H1 (cell line): ENCODE data around the gene BTC. TPM values are rescaled to one million over a fixed set of nuclear protein-coding genes. Genes with fewer than 3 reads are reported as not detected.

Experiments
- KDM5A ChIP-seq: fragments of 200-600 bp; IDR thresholded peaks from 2 replicates; pipeline ENCODE4 v1.7.1; 2012; ENCODE audit warnings: mild to moderate bottlenecking, low read length, inconsistent platforms, mixed read lengths
- POLR2AphosphoS5 ChIP-seq: IDR thresholded peaks from 2 replicates; pipeline ENCODE4 v1.6.1; 2011; ENCODE audit warnings: low read depth, low read length
- SIX5 ChIP-seq: IDR thresholded peaks from 2 replicates; pipeline ENCODE4 v1.6.1; 2011; ENCODE audit warnings: mild to moderate bottlenecking, low read depth, low read length
- TBP ChIP-seq: IDR thresholded peaks from 2 replicates; pipeline ENCODE4 v1.6.1; 2011; ENCODE audit warnings: low read depth, low read length, improper control_type of control experiment
- polyA plus RNA-seq, 7 experiments: library from polyadenylated mRNA; depleted of rRNA in 3 of 7; stranded (reverse) in 5 of 7; unstranded in 2 of 7; fragments of >200 nt in 5 of 7; fragments of 200-250 nt in 2 of 7; gene quantifications; 1 replicate in 5 of 7; 2 replicates in 1 of 7; 4 replicates in 1 of 7; pipeline versions ENCODE4 v1.2.1 to v1.2.3, GENCODE V29; 2011 to 2013; ENCODE audit warnings: missing spikeins in 2 of 7, mixed read lengths in 2 of 7
- total RNA-seq: library from RNA; stranded (reverse); fragmentation: NEBNext Ultra II Directional; extraction: Animal tissue kit (Norgen Biotek cat#: 25700); gene quantifications from 2 replicates; pipeline ENCODE4 v1.2.1, GENCODE V29; 2021

BTC gene
- total and polyA plus RNA-seq, 2 of the 8 experiments (the other 6 are each of a cell fraction or from before 2014, with no cell fraction given): 0.09 TPM; not detected in 1

DNA sequence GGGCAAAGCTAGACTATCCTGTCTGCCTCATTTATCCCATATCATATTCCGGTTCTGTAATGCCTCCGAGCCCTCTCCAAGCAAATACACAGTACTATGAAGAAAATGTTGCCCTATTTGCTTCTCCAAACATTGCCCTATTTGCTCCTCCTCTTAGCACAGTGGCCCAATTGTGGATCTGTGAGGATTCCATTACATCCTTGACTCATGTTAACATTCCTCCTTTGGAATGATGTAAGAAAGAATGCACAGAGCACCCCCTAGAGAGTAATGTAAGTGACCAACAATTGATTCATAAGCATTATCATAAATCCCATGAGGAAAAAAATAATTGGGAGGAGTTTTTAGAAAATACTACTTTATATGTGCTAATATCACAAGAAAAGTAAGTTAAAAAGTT lies 11.3 kb upstream of the BTC start (continued):
- no peak for TF ChIP-seq POLR2AphosphoS5
- no peak for TF ChIP-seq SIX5
- no peak for TF ChIP-seq KDM5A
- TF ChIP-seq TBP: no peak
